Calu3 (cell line): ENCODE measurements around the gene ATP5MG. TPM values are rescaled to one million over a fixed set of nuclear protein-coding genes. Genes with fewer than 3 reads are reported as not detected.

ENCODE experiments used
- BruUV-seq: library from RNA; stranded (reverse); fragments of 400-500 nt; replicated peaks from 2 replicates; lab custom pipeline; 2021; lab: Mats Ljungman, UMichigan
- CTCF ChIA-PET: fragments of 300-600 bp; sonication (Branson Sonifier 250); formaldehyde crosslinking; loops from one replicate; lab custom pipeline; 2022; ENCODE audit warnings: antibody characterized with exemption; lab: Charles Lee
- DNase-seq: peaks from one replicate; pipeline ENCODE4 v3.0.0; 2022
- H3K27ac Mint-ChIP-seq: one replicate; pipeline ENCODE4 v1.8.0; 2022; ENCODE audit warnings: mixed read lengths; ENCODE audit not compliant: unreplicated experiment
- H3K27me3 Mint-ChIP-seq: one replicate; pipeline ENCODE4 v1.8.0; 2022; ENCODE audit warnings: mixed read lengths; ENCODE audit not compliant: unreplicated experiment
- H3K36me3 Mint-ChIP-seq: one replicate; pipeline ENCODE4 v1.8.0; 2022; ENCODE audit warnings: mild to moderate bottlenecking, moderate library complexity, mixed read lengths; ENCODE audit not compliant: insufficient read depth, unreplicated experiment
- H3K4me1 Mint-ChIP-seq: one replicate; pipeline ENCODE4 v1.8.0; 2022; ENCODE audit warnings: mild to moderate bottlenecking, low read depth, mixed read lengths; ENCODE audit not compliant: unreplicated experiment
- H3K4me3 Mint-ChIP-seq: one replicate; pipeline ENCODE4 v1.8.0; 2022; ENCODE audit warnings: mild to moderate bottlenecking, low read depth, moderate library complexity, mixed read lengths; ENCODE audit not compliant: unreplicated experiment
- H3K9me3 Mint-ChIP-seq: one replicate; pipeline ENCODE4 v1.8.0; 2022; ENCODE audit warnings: low read depth, mixed read lengths; ENCODE audit not compliant: unreplicated experiment
- intact Hi-C: fragments of 100-400 bp; cut with micrococcal nuclease; formaldehyde crosslinking; loops from one replicate; pipeline ENCODE4 v1.10.0; 2022; ENCODE audit not compliant: unreplicated experiment
- total RNA-seq: library from RNA; stranded (reverse); gene quantifications from 2 replicates; pipeline ENCODE4 v1.2.3, GENCODE V29; 2022
- TF ChIP-seq, protein P1 (sequence below): fragments of 200-600 bp; IDR thresholded peaks from one replicate; pipeline ENCODE4 v1.8.0; 2022; ENCODE audit warnings: antibody characterized with exemption; ENCODE audit not compliant: unreplicated experiment

ATP5MG gene
- total RNA-seq, 1 experiment from 2014 or later, result 145 TPM

- H3K9me3 Mint-ChIP-seq, result no peaks in the 10 kb centered on the region
Observed at GRCh38 chr11:118364956-118365615, 36.3 kb upstream of the ATP5MG start.

DNA sequence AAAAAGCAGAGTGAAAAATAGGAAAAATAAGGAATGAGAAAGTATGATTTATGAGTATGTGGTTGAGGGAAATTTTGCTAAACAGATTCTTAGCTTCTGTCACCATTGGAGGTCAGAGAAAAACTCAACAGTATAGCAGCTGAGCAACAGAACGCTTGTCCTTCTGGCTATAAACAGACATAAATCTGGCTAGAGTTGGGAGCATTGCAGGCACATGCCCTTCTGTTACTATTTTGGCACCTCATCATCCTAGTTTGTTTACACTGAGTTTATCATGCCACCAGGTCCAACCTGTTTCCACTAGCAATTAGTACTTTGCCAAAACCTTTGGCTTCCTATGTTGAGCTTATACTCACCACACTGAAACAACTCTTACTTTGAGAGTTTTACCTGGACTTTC lies 35.1 kb upstream of the ATP5MG start:
- DNase-seq, result no peak
- no peak overlapping the region for H3K27ac Mint-ChIP-seq
- H3K9me3 Mint-ChIP-seq, result no peaks in the 10 kb centered on the region
- TF ChIP-seq, protein P1, sequence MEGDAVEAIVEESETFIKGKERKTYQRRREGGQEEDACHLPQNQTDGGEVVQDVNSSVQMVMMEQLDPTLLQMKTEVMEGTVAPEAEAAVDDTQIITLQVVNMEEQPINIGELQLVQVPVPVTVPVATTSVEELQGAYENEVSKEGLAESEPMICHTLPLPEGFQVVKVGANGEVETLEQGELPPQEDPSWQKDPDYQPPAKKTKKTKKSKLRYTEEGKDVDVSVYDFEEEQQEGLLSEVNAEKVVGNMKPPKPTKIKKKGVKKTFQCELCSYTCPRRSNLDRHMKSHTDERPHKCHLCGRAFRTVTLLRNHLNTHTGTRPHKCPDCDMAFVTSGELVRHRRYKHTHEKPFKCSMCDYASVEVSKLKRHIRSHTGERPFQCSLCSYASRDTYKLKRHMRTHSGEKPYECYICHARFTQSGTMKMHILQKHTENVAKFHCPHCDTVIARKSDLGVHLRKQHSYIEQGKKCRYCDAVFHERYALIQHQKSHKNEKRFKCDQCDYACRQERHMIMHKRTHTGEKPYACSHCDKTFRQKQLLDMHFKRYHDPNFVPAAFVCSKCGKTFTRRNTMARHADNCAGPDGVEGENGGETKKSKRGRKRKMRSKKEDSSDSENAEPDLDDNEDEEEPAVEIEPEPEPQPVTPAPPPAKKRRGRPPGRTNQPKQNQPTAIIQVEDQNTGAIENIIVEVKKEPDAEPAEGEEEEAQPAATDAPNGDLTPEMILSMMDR, result no peak
- no peak overlapping the region for H3K4me3 Mint-ChIP-seq
- peaks cover 12% of the 10 kb centered on the region for H3K36me3 Mint-ChIP-seq
- H3K4me1 Mint-ChIP-seq, result peaks cover 9% of the 10 kb centered on the region
- no TSS peak for BruUV-seq
- intact Hi-C loops, result no loop called here
- CTCF ChIA-PET, result no interaction called here
- no peaks in the 10 kb centered on the region for H3K27me3 Mint-ChIP-seq

More at GRCh38 chr11:118364956-118365615, 36.3 kb upstream of the ATP5MG start:
- DNase-seq, result no peak
- CTCF ChIA-PET, result interaction anchor here (0.7 kb wide), 1 partner anchor 151 kb away, joined by 3 read pairs; no protein-coding TSS in a partner anchor
- no peak overlapping the region for H3K27ac Mint-ChIP-seq
- no peak overlapping the region for H3K4me3 Mint-ChIP-seq
- peaks cover 13% of the 10 kb centered on the region for H3K36me3 Mint-ChIP-seq
- H3K27me3 Mint-ChIP-seq, result no peaks in the 10 kb centered on the region
- TF ChIP-seq, protein P1, result no peak
- BruUV-seq, result no TSS peak
- intact Hi-C loops, result no loop called here
- H3K4me1 Mint-ChIP-seq, result peaks cover 9% of the 10 kb centered on the region

DNA sequence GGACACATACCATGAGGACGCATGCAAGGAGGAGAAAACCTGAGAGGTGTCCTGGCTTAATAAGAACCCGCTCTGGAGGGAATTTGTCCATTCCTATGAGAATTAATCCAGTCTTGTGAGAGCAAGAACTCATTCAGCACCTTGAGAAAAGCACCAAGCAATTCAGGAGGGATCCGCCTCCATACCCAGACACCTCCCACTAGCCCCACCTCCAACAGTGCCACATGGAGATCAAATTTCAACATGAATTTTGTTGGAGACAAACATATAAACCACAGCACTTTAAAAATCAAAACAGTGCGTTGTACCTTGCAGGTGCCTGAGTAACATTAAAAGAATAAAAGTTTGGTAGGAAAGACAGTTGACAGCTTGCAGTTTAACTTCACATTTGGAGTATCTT lies 30.6 kb upstream of the ATP5MG start:
- H3K9me3 Mint-ChIP-seq, result no peaks in the 10 kb centered on the region
- H3K27ac Mint-ChIP-seq, result no peak overlapping the region
- DNase-seq, result no peak
- H3K4me3 Mint-ChIP-seq, result no peak overlapping the region
- peaks cover 31% of the 10 kb centered on the region for H3K36me3 Mint-ChIP-seq
- no TSS peak for BruUV-seq
- intact Hi-C loops, result no loop called here
- TF ChIP-seq, protein P1, result no peak
- no peaks in the 10 kb centered on the region for H3K27me3 Mint-ChIP-seq
- H3K4me1 Mint-ChIP-seq, result no peaks in the 10 kb centered on the region
- CTCF ChIA-PET, result no interaction called here

- TF ChIP-seq, protein P1, result no peak
- no peak overlapping the region for H3K4me3 Mint-ChIP-seq
- no peak for DNase-seq
- BruUV-seq, result no TSS peak
- no peaks in the 10 kb centered on the region for H3K4me1 Mint-ChIP-seq
- CTCF ChIA-PET, result no interaction called here
- no peaks in the 10 kb centered on the region for H3K9me3 Mint-ChIP-seq
- H3K27ac Mint-ChIP-seq, result no peak overlapping the region
- intact Hi-C loops, result no loop called here
- H3K27me3 Mint-ChIP-seq, result no peaks in the 10 kb centered on the region
- peaks cover 19% of the 10 kb centered on the region for H3K36me3 Mint-ChIP-seq
Observed at GRCh38 chr11:118373263-118373662, 28.1 kb upstream of the ATP5MG start.
